Mononuclear cell (primary cell): ENCODE measurements around the gene P2RX7. TPM values are rescaled to one million over a fixed set of nuclear protein-coding genes. Genes with fewer than 3 reads are reported as not detected.

Experiments used
- H3K27me3 ChIP-seq: 2 replicates; pipeline ENCODE4 v1.6.0; 2011; ENCODE audit warnings: low read length, control low read depth; ENCODE audit not compliant: insufficient read depth
- H3K4me1 ChIP-seq: 2 replicates; pipeline ENCODE4 v1.5.1; 2011; ENCODE audit warnings: mild to moderate bottlenecking, low read length, control low read depth; ENCODE audit not compliant: insufficient read depth
- H3K4me3 ChIP-seq: 2 replicates; pipeline ENCODE4 v1.5.1; 2011; ENCODE audit warnings: mild to moderate bottlenecking, low read length, moderate library complexity
- H3K9me3 ChIP-seq: 2 replicates; pipeline ENCODE4 v1.5.1; 2011; ENCODE audit warnings: low read depth, mild to moderate bottlenecking, control low read depth, low read length
- total RNA-seq: library from RNA; depleted of rRNA; stranded (reverse); fragments of >200 nt; gene quantifications from one replicate; pipeline ENCODE4 v1.2.3, GENCODE V29; 2012

The P2RX7 gene
- total RNA-seq, 1 donor, result 9.3 TPM

- Histone ChIP-seq H3K4me1 (peaks cover 42% of the 10 kb centered on the region), H3K4me3 (peak overlapping the region; percentile 14), H3K27me3 (no peaks in the 10 kb centered on the region), H3K9me3 (peaks cover 8% of the 10 kb centered on the region)
Observed at GRCh38 chr12:121095544-121096198, 37.0 kb upstream of the P2RX7 start.

GRCh38 chr12:121096199-121096798, 36.4 kb upstream of the P2RX7 start:
- peaks cover 42% of the 10 kb centered on the region for H3K4me1 ChIP-seq
- peaks cover 8% of the 10 kb centered on the region for H3K9me3 ChIP-seq
- H3K4me3 ChIP-seq, result no peak overlapping the region
- H3K27me3 ChIP-seq, result no peaks in the 10 kb centered on the region

- H3K9me3 ChIP-seq, result peaks cover 8% of the 10 kb centered on the region
- H3K27me3 ChIP-seq, result no peaks in the 10 kb centered on the region
- peaks cover 18% of the 10 kb centered on the region for H3K4me1 ChIP-seq
- no peak overlapping the region for H3K4me3 ChIP-seq
Observed at GRCh38 chr12:121099779-121100178, 32.9 kb upstream of the P2RX7 start.

- Histone ChIP-seq H3K4me3 (no peak overlapping the region), H3K27me3 (no peaks in the 10 kb centered on the region), H3K9me3 (peaks cover 8% of the 10 kb centered on the region), H3K4me1 (no peaks in the 10 kb centered on the region)
Observed at GRCh38 chr12:121102307-121102706, 30.4 kb upstream of the P2RX7 start.

GRCh38 chr12:121107681-121108080, 25.0 kb upstream of the P2RX7 start:
- Histone ChIP-seq H3K4me3 (no peak overlapping the region), H3K4me1 (peaks cover 9% of the 10 kb centered on the region), H3K27me3 (no peaks in the 10 kb centered on the region), H3K9me3 (no peaks in the 10 kb centered on the region)

- Histone ChIP-seq H3K9me3 (no peaks in the 10 kb centered on the region), H3K4me3 (no peak overlapping the region), H3K27me3 (no peaks in the 10 kb centered on the region), H3K4me1 (peaks cover 9% of the 10 kb centered on the region)
Observed at GRCh38 chr12:121108492-121108891, 24.2 kb upstream of the P2RX7 start.

GRCh38 chr12:121110211-121110940, 22.3 kb upstream of the P2RX7 start:
- Histone ChIP-seq H3K4me1 (peaks cover 9% of the 10 kb centered on the region), H3K9me3 (no peaks in the 10 kb centered on the region), H3K27me3 (no peaks in the 10 kb centered on the region), H3K4me3 (no peak overlapping the region)

GRCh38 chr12:121111684-121112083, 21.0 kb upstream of the P2RX7 start:
- Histone ChIP-seq H3K4me1 (peaks cover 9% of the 10 kb centered on the region), H3K27me3 (no peaks in the 10 kb centered on the region), H3K9me3 (no peaks in the 10 kb centered on the region), H3K4me3 (no peak overlapping the region)

GRCh38 chr12:121112496-121112895, 20.2 kb upstream of the P2RX7 start:
- peaks cover 9% of the 10 kb centered on the region for H3K4me1 ChIP-seq
- no peaks in the 10 kb centered on the region for H3K9me3 ChIP-seq
- no peak overlapping the region for H3K4me3 ChIP-seq
- no peaks in the 10 kb centered on the region for H3K27me3 ChIP-seq

- no peaks in the 10 kb centered on the region for H3K27me3 ChIP-seq
- H3K4me3 ChIP-seq, result no peak overlapping the region
- H3K9me3 ChIP-seq, result no peaks in the 10 kb centered on the region
- peaks cover 9% of the 10 kb centered on the region for H3K4me1 ChIP-seq
Observed at GRCh38 chr12:121113057-121113456, 19.6 kb upstream of the P2RX7 start.

- no peak overlapping the region for H3K4me3 ChIP-seq
- no peaks in the 10 kb centered on the region for H3K9me3 ChIP-seq
- peaks cover 9% of the 10 kb centered on the region for H3K4me1 ChIP-seq
- no peaks in the 10 kb centered on the region for H3K27me3 ChIP-seq
Observed at GRCh38 chr12:121114019-121114639, 18.5 kb upstream of the P2RX7 start.

GRCh38 chr12:121114806-121115205, 17.9 kb upstream of the P2RX7 start:
- no peaks in the 10 kb centered on the region for H3K27me3 ChIP-seq
- H3K4me1 ChIP-seq, result peaks cover 6% of the 10 kb centered on the region
- H3K9me3 ChIP-seq, result no peaks in the 10 kb centered on the region
- no peak overlapping the region for H3K4me3 ChIP-seq

GRCh38 chr12:121115530-121115929, 17.1 kb upstream of the P2RX7 start:
- peaks cover 3% of the 10 kb centered on the region for H3K4me1 ChIP-seq

GRCh38 chr12:121116318-121117225, 16.1 kb upstream of the P2RX7 start:
- Histone ChIP-seq H3K27me3 (no peaks in the 10 kb centered on the region), H3K4me1 (peaks cover 3% of the 10 kb centered on the region), H3K4me3 (no peak overlapping the region), H3K9me3 (no peaks in the 10 kb centered on the region)

More at GRCh38 chr12:121115530-121115929, 17.1 kb upstream of the P2RX7 start:
- no peak overlapping the region for H3K4me3 ChIP-seq
- no peaks in the 10 kb centered on the region for H3K9me3 ChIP-seq
- H3K27me3 ChIP-seq, result no peaks in the 10 kb centered on the region
